ENCODE results near the gene CHCHD6.

The CHCHD6 gene

DNA sequence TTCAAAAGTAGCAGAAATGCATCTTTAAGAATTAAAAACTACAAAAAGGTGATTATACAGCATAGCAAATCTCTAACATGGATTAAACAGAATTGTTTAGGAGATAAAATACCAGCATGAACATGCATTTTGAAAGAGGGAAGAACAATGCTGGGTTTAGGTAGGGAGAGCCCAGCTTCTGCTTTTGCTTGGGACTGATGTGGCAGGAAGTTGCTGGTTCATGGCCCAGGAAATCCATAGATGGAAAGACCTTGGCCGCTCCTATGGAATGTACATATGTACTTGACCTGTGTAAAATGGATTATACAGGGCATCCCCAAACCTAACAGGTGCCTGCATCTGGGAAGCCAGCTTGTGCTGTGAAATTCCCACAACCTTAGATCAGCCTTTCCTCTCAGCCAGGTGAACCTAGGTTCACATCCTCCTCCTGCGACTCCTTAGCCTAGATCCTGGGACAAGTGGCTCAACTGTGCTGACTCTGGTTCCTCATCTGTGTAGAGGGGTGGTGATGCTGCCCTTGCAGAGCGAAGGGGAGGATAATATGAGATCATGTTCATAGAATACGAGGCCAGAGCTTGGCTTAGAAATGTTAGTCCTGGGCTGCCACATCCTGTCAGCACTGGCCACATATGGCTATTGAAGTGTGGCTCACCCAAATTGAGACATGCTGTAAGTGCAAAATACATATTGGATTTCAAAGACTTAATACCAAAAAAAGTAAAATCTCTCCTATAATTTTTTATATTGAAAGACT lies 231.9 kb downstream of the CHCHD6 start:
- in situ Hi-C loops (cut with MboI; ENCODE audit: low sequenced_read_pairs): no loop called here

DNA sequence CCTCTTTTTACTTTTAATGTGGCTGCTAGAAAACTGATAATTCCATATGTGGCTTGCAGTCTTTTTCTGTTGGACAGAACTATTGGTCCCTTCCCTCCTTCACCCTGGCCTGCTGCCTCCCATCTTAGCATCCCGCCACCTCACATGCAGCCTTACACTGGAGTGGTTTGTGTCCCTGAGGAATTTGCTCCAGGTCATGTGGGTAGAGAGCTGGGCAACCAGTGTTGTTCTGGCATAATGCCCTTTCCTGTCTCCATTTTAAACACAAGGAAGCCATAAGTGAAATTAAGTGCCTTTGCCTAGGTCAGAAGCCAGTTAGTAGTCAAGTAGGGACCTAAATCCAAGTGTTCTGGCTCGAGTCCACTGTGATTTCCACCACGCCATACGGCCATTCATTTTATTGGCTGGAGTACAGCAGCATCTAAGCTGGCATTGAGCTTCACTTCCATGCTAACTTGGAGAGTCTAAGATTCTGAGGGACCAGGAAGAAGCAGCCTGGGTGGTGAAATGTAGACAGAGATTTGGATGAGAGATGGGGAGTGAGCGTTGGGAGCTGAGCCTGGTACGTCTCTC lies 232.9 kb downstream of the CHCHD6 start:
- in situ Hi-C loops (cut with MboI; ENCODE audit: low sequenced_read_pairs): no loop called here

DNA sequence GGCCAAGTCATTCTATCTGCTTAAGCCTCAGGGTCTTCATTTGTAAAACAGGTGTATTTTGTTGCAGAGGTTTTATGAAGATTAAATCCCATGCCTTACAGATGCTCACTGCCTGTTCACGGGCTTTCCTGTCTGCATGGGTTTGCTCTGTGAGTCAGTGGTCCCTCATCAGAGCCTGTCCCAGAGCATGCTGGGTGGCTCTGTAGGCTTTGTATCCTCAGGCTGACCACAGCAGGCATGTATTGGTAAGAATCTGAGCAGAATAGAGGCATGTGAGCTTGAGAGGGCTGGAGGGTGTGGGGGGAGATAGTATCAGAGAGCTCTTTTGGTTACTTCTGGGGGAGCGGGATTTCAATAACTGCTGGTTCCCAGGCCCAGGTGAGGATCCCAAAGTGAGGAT lies 233.5 kb downstream of the CHCHD6 start:
- in situ Hi-C loops (cut with MboI; ENCODE audit: low sequenced_read_pairs): no loop called here

DNA sequence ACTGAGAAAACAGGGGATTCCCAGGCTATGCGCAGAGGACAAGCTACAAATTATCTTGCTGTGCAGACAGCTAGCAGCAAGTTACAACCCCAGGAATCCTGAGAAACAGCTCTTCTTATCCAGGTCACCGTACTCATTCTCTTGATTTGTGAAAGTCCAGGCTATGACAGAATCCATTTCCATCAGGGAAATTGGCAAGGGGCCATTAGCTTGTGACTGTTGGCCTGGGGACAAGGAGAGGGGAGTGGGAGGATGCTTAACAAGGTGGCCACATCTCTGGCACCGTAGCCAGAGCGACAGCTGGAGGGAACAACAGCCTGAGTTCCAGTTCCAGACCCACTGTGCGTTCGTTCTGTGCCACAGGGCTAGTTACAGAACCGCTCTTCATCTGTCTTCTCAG lies 233.9 kb downstream of the CHCHD6 start:
- in situ Hi-C loops (cut with MboI; ENCODE audit: low sequenced_read_pairs): no loop called here

DNA sequence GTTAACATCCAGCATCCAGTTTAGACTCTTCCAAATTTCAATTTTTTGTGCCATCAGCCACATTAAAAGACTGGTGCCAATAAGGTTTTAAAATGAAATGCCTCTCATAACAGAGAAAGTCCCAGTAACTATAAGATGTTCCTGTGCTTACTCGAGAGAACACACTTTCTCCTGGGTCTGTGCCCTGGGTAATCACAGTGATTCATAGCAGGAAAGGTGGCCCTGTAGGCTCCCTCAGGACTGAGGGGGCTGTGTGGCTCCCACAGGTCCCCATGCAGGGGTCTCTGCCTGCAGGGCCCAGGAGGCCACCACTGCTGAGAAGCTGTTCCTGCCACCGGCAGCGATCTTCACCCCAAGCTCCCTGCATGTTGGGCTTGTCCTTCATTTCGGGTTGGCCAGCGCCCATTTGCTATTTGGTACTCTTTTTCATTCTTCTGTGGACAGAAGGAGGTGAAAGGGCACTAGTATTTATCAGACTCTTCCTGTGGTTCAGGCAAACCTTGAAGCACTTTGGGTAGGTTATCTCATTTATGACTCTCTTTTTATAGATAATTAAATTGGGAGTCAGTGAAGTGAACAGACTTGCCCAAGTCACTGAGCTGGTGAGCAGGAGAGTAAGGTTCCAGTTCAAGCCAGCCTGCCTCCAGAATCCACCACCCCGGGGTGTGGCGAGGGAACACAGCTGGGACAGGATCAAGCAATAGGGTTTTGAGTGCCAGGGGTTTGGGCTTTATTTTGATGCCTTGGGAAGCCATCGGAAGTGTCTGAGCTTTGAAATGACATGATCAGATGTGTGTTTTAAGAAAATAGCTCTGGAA lies 234.7 kb downstream of the CHCHD6 start:
- in situ Hi-C loops (cut with MboI; ENCODE audit: low sequenced_read_pairs): no loop called here

DNA sequence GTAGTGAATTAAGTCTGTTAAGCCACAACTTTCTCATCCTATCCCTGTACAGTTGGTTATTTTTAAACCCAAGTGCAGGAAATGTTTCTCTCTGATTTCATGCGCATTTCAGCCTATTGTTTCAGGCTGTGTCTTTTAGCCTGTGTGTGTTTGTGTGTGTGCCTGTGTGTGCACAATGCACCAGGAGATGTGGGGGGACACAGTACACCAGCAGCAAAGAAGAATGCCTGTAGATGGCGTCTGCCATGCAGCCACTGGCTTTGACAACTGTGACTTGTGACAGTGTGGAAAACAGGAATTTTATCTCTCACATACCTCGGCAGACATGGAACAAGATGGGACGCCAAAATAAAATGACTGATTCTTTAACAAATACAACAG lies 235.3 kb downstream of the CHCHD6 start:
- in situ Hi-C loops (cut with MboI; ENCODE audit: low sequenced_read_pairs): no loop called here

DNA sequence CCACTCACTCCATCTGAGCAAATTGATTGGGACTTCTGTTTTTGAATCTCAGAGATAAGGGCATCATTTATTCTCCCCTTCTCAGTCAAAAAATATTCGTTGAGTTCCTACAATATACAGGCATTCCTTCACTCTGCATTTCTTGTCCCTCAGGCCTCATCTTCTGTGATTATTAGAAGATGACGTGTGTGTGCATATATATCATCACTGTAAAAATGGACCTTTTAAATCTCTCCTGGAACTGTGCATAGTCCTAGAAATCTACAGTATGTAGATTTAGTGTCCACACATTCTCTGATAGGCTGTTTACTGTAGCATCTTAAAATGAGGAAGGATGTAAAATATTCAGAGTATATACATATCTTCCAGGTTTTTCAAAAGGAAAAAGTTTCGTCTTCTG lies 235.7 kb downstream of the CHCHD6 start:
- in situ Hi-C loops (cut with MboI; ENCODE audit: low sequenced_read_pairs): no loop called here

DNA sequence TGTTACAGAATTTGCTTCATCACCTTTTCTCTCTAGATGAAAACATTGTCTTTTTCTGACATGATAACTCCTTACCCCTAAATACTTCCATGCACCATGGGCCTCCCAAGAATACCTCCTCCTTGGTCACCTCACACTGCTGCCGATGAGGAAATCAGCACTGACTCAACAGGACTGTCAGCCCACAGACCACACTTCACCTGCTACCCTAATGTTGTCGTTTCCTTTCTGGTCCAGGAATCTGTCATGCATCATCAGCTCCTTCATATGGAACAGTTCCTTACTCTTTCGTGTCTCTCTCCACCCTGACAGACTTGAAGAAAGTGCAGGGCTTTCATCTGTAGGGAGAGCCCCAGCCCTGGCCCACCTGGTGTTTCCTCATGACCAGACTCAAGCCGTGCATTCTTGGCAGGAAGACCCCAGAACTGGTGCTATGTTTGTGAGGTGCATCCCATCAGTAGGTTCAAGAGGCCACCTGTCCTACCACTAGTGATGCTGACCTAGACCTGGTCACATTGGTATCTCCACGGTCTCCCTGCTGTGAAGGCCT lies 237.8 kb downstream of the CHCHD6 start:
- in situ Hi-C loops (cut with MboI; ENCODE audit: low sequenced_read_pairs): no loop called here

DNA sequence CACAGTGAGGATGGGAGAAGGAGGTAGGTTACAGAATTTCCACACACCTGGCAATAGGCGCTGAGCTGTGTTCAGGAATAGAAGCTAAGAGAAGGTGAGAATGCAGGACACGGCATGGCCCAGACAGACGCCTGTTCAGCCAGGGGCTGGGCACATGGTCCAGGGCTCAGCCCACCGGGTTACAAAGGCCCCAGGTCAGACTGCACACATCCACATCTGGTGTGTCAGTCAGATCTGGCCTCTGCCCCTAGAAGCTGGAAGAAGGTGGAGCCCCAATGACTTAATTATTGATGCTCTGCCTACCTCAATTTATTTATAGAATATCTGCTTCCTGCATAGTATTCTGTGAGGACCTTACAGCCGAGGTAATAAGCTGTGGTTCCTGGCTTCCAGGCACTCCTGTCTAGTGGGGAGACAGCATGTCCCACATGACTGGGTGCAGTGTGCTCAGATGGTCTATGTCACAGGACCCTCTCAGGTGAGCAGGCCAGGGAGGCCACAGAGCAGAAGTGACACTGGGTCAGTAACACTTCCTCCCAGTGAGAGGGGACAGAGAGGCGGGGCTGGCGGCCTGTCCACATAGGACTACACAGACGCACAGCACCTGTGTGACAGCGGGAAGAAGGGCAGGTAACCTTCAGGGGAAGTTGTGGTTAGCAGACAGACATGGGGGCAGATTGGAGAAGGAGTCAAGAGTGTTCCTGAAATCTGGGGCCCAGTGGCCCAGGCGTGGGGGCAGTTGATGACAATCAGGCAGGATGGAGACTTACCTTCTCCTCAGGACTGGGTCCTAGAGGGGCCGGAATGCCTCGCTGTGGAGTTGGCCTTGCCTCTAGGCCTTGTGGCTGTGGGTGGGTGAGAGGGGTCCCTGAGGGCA lies 240.3 kb downstream of the CHCHD6 start:
- in situ Hi-C loops (cut with MboI; ENCODE audit: low sequenced_read_pairs): no loop called here

DNA sequence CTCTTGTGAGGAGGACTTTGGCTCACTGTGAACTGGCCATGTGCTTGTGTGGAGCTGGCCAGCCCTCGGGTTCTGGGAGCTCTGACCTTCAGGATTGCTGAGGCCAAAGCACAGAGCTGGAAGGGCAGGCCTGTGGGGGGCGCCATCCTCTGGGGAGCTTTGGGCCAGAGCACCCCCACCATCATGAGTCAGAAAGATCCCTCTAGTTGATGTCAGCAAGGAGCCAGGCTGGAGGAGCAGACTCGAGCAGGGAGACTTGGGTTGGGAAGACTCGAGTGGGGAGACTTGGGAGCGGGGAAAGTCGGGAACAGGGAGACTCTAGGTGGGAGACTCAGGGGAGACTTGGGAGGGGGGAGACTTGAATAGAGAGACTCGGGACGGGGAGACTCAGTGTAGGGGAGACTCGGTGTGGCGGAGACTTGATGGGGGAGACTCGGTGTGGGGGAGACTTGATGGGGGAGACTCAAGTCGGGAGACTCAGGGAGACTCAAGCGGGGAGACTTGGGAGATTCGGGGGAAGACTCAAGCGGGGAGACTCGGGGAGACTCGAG lies 241.2 kb downstream of the CHCHD6 start:
- in situ Hi-C loops (cut with MboI; ENCODE audit: low sequenced_read_pairs): no loop called here

DNA sequence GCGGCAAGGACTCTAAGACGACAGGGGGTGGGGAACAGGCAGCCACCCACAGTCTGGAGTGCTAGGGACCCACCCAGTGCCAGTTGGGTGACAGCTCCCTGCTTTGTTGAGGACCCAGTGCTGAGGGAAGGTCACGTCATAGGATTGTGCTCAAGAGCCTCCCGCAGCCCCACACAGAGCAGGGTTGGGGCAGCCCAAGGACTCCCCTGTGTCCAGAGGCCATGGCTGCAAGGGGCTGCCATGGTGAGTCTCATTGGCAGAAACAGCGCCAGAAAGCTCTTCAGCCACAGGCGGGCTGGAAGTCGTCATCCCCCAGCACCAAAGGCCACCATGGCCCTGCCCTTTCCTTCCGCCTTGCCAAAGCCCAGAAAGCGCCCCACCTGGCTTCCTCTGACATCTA lies 241.9 kb downstream of the CHCHD6 start:
- in situ Hi-C loops (cut with MboI; ENCODE audit: low sequenced_read_pairs): no loop called here

DNA sequence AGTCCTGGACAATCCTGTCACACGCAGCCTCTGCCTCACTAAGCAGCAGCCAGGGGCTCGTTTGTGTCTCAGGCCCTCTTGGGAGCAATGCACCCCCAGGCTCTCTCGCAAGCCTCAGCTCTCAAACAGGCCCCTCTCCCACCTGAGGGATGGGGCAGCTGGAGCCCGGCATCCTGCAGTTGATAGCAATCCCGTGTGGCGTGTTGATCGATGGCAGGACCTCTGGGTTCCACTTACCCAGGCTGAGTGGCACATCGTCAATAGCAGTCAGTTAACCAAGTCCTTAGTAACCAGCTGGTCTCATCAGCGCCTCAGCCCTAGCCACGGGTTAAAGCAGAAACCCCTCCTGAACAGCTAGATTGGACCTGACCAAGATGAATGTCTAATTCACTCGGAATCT lies 242.4 kb downstream of the CHCHD6 start:
- in situ Hi-C loops (cut with MboI; ENCODE audit: low sequenced_read_pairs): no loop called here

DNA sequence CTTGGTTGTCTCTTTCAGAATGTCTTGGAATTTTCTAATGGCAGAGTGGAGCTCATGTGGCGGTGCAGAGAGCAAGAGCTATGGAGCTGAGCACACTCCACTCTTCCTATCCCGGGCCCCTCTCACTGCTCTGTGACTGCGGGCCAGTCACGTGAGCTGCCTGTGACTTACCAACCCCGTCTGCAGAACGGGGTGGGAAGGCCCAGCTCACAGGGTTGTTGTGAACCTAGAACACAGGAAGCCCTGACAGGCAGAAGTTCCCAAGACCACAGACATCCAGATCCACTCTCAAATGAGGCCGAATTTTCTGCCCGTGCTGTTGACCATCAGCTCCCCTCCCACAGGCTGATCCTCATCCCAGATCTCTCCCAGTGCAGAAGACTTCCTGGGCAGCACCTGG lies 243.4 kb downstream of the CHCHD6 start:
- in situ Hi-C loops (cut with MboI; ENCODE audit: low sequenced_read_pairs): no loop called here

DNA sequence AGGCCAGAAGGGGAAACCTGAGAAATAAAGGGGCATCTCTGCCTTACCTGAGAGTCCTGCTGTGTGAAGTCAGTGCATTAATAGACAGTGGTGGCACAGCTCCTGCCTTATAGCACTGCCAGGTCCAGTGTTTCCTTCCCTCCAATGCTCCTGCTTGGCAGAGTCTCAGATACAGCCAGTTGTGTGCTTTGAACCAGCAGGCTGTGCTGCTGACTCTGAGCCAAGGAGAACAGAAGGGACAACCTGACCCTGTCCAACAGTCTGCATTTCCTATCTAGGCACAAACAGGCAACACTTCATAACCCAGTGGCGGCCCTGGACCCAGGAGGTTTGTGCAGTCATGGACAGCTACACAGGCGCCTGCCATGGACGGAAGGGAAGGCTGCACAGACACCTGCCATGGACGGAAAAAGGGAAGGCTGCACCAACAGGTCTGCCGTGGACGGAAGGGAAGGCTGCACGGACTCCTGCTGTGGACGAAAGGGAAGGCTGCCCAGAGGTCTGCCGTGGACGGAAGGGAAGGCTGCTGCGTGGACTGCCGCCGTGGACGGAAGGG lies 245.0 kb downstream of the CHCHD6 start:
- in situ Hi-C loops (cut with MboI; ENCODE audit: low sequenced_read_pairs): no loop called here

DNA sequence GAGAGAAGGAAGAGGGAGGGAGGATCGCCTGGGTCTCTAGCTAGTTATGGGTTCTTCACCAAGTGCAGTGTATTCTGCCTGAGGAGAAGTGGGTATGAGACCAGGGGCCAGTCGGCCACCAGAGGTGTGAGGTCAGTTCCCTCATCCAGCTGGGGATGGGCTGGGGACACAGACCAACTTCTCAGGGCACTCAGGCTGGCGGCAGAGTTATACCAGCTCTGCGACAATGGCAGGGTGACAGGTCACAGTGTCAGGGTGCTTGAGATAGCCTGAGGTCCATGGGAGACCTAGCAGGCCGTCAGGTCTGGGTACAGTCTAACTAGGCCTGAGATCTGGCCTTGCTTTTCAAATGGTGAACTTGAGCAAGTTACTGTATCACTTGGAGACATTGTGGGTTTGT lies 247.5 kb downstream of the CHCHD6 start:
- in situ Hi-C loops (cut with MboI; ENCODE audit: low sequenced_read_pairs): no loop called here

DNA sequence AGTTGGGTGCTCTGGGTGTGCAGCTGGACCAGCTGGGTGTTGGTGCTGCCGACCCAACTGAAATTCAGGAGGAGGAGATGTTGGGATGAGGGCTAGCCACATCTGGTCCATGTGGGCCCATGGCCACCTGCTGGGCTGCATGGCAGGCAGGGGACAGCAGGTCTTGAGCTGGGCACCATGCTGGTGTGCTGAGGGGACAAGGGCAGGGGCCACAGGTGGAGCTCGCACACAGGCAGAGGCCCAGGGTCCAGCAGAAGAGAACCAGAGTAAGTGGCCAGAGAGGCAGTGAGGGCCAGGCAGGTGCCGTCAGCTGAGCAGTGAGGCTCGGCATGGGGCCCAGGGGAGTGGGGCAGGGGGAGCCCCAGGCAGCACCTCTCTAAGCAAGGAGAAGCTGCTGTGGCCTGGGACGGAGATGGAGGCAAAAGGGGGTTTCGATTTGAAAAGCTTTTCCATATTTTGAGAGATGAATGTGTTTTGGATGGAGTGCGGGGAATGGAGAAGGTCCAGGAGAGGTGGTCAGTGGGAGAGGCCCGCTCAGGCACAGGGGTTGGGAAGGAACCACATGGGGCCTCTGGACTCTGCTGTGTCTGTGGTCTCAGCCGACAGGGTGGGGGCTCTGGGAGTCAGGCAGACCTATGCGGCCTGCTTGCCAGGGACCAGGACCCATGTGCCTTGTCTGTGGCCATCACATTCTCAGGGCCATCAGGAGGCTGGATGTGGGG lies 248.4 kb downstream of the CHCHD6 start:
- in situ Hi-C loops (cut with MboI; ENCODE audit: low sequenced_read_pairs): no loop called here

DNA sequence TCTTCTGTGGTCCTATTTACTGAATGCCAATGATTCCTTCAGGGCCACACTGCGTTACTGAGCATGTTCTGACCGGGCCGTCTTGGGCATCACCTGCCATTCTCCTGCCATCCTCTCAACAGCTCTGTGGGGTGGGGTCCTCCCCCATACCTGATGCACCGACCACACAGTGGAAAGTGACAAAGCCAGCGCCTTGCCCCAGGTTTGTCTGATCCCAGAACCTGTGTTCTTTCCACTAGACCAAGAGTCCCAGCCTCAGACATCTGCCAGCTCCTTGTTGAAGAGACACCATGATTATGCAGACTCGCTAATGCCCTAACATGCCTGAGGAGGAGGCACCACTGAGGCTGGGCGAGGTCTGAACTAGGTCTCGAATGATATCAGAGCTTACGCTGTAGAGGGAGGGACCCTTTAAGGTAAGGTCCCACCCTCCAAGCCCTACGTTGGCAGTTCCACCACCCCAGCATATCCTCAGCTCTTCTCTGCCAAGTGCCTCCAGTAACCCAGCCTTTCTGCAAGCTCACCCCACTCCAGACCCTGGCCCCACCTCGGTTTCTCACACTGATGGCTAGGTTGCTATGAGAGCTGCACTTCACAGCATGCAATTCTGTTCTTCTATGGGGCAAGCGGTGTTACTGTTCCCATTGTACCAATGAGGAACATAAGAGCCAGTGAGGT lies 249.1 kb downstream of the CHCHD6 start:
- in situ Hi-C loops (cut with MboI; ENCODE audit: low sequenced_read_pairs): no loop called here

DNA sequence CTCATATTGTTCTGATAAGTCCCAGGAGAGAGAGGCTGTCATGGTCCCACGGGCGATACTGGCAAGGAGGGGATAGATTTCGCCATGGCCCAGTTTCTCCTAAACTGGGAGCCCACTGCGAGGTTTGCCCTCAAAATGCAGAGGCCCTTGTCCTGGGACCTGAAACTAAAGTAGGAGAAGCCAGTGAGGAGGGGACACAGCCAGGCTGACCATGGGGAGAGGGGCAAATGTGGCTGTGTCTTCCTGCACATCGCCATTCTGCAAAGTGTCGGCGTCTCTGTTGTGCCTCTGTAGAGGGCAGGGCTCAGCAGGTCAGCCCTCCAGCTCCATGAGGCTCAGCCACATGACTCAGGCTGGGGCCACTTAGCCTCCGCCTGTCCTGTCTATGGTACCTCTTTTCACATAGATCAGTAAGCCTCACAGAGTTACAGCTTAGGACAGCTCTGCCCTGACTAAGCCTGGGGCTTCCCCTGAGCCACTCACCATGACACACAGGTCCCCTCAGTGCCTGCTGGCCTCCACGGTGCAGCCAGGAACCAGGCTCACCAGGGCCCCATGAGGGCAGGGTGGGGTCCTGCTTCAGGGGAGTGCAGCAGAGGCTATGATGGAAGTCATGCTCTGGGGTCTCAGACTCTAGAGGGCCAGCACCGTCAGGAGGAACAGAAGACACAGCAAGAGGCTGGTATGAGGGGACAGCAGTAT lies 250.3 kb downstream of the CHCHD6 start:
- in situ Hi-C loops (cut with MboI; ENCODE audit: low sequenced_read_pairs): no loop called here
